Osteoblast (primary cell): ENCODE data around the gene RPA1. TPM values are rescaled to one million over a fixed set of nuclear protein-coding genes. Genes with fewer than 3 reads are reported as not detected.
A peak's percentile ranks its signal among the peaks of the same experiment; 100 is the strongest.

Source experiments
- DNase-seq: peaks from one replicate; pipeline ENCODE4 v3.0.0; 2011; ENCODE audit warnings: low spot score, mixed read lengths; ENCODE audit not compliant: insufficient read length; ENCODE audit errors: missing footprints
- H2AFZ ChIP-seq: 2 replicates; pipeline ENCODE4 v1.6.0; 2011; ENCODE audit warnings: mild to moderate bottlenecking, low read length
- H3K27ac ChIP-seq: 2 replicates; pipeline ENCODE4 v1.5.1; 2011; ENCODE audit warnings: mild to moderate bottlenecking, low read depth, low read length, moderate library complexity
- H3K27me3 ChIP-seq: 2 replicates; pipeline ENCODE4 v1.6.0; 2012; ENCODE audit warnings: mild to moderate bottlenecking, control low read depth, inconsistent platforms, low read length, moderate library complexity; ENCODE audit not compliant: insufficient read depth
- H3K36me3 ChIP-seq: 2 replicates; pipeline ENCODE4 v1.5.1; 2011; ENCODE audit warnings: mild to moderate bottlenecking, low read length, control low read depth, moderate library complexity; ENCODE audit not compliant: insufficient read depth
- H3K4me1 ChIP-seq: 2 replicates; pipeline ENCODE4 v1.5.1; 2011; ENCODE audit warnings: mild to moderate bottlenecking, low read length, control low read depth, moderate library complexity; ENCODE audit not compliant: insufficient read depth
- H3K4me2 ChIP-seq: 2 replicates; pipeline ENCODE4 v1.6.0; 2011; ENCODE audit warnings: mild to moderate bottlenecking, low read length; ENCODE audit not compliant: insufficient read depth
- H3K4me3 ChIP-seq: fragments of 200-600 bp; sonication (generic); 3 replicates; pipeline ENCODE4 v1.5.1; 2012; ENCODE audit warnings: mild to moderate bottlenecking, low read length, inconsistent platforms; ENCODE audit not compliant: insufficient read depth
- H3K79me2 ChIP-seq: 2 replicates; pipeline ENCODE4 v1.6.0; 2012; ENCODE audit warnings: mild to moderate bottlenecking, low read length, control low read depth, inconsistent platforms; ENCODE audit not compliant: insufficient read depth
- H3K9me3 ChIP-seq: 2 replicates; pipeline ENCODE4 v1.5.1; 2011; ENCODE audit warnings: low read depth, low read length, control low read depth
- H4K20me1 ChIP-seq: 2 replicates; pipeline ENCODE4 v1.6.0; 2012; ENCODE audit warnings: mild to moderate bottlenecking, low read length, control low read depth; ENCODE audit not compliant: insufficient read depth
- CTCF ChIP-seq: IDR thresholded peaks from 2 replicates; pipeline ENCODE4 v1.5.1; 2011; ENCODE audit warnings: mild to moderate bottlenecking, low read depth, low read length, moderate library complexity; ENCODE audit errors: extremely low read depth
- total RNA-seq: library from RNA; depleted of rRNA; stranded (reverse); fragments of >200 nt; gene quantifications from 2 replicates; pipeline ENCODE4 v1.2.3, GENCODE V29; 2012

The RPA1 gene
- total RNA-seq, 1 donor = 14.8 TPM

GRCh38 chr17:1810450-1811103 is 19.2 kb upstream of the RPA1 start:
- H3K4me1 ChIP-seq = peaks cover 6% of the 10 kb centered on the region
- DNase-seq = no peak
- H3K27ac ChIP-seq = no peak overlapping the region
- H3K9me3 ChIP-seq = no peaks in the 10 kb centered on the region
- H3K4me3 ChIP-seq = no peak overlapping the region
- no peak overlapping the region for H2AFZ ChIP-seq
- H3K27me3 ChIP-seq = no peaks in the 10 kb centered on the region
- no peaks in the 10 kb centered on the region for H4K20me1 ChIP-seq
- no peak overlapping the region for H3K4me2 ChIP-seq
- no peak for TF ChIP-seq CTCF
- peaks cover 5% of the 10 kb centered on the region for H3K36me3 ChIP-seq
- peaks cover 3% of the 10 kb centered on the region for H3K79me2 ChIP-seq

- H3K27ac ChIP-seq = no peak overlapping the region
- no peak for DNase-seq
- no peak overlapping the region for H3K4me2 ChIP-seq
- peaks cover 6% of the 10 kb centered on the region for H3K4me1 ChIP-seq
- H3K36me3 ChIP-seq = peaks cover 5% of the 10 kb centered on the region
- H4K20me1 ChIP-seq = no peaks in the 10 kb centered on the region
- H3K27me3 ChIP-seq = no peaks in the 10 kb centered on the region
- no peak for TF ChIP-seq CTCF
- no peak overlapping the region for H3K4me3 ChIP-seq
- no peaks in the 10 kb centered on the region for H3K9me3 ChIP-seq
- H3K79me2 ChIP-seq = no peaks in the 10 kb centered on the region
- H2AFZ ChIP-seq = no peak overlapping the region
Measured at GRCh38 chr17:1813088-1813487, 16.7 kb upstream of the RPA1 start.

GRCh38 chr17:1820528-1821252 is 9.1 kb upstream of the RPA1 start:
- H3K4me1 ChIP-seq = no peaks in the 10 kb centered on the region
- no peak overlapping the region for H2AFZ ChIP-seq
- H3K27ac ChIP-seq = no peak overlapping the region
- no peaks in the 10 kb centered on the region for H3K9me3 ChIP-seq
- H3K4me2 ChIP-seq = no peak overlapping the region
- H3K79me2 ChIP-seq = peaks cover 4% of the 10 kb centered on the region
- TF ChIP-seq CTCF = no peak
- H4K20me1 ChIP-seq = no peaks in the 10 kb centered on the region
- no peak overlapping the region for H3K4me3 ChIP-seq
- H3K27me3 ChIP-seq = no peaks in the 10 kb centered on the region
- DNase-seq = no peak
- peaks cover 19% of the 10 kb centered on the region for H3K36me3 ChIP-seq

GRCh38 chr17:1829216-1829591 is 601 bp upstream of the RPA1 start:
- Histone ChIP-seq H3K27ac (peak overlapping the region; percentile 56), H3K4me1 (peaks cover 13% of the 10 kb centered on the region), H3K4me2 (peak overlapping the region; percentile 95), H3K36me3 (peaks cover 21% of the 10 kb centered on the region), H4K20me1 (no peaks in the 10 kb centered on the region), H2AFZ (peak overlapping the region; percentile 95), H3K9me3 (no peaks in the 10 kb centered on the region), H3K27me3 (no peaks in the 10 kb centered on the region), H3K4me3 (peak overlapping the region; percentile 93), H3K79me2 (peaks cover 49% of the 10 kb centered on the region)
- DNase-seq = no peak
- no peak for TF ChIP-seq CTCF
